GM12873 (cell line): ENCODE measurements around the gene OSR1.

Source experiments
- CTCF ChIP-seq: IDR thresholded peaks from 2 replicates; pipeline ENCODE4 v1.5.1; 2012; ENCODE audit warnings: low read depth, mild to moderate bottlenecking, moderate library complexity, low read length, control low read depth; ENCODE audit not compliant: insufficient read depth; ENCODE audit errors: missing control alignments

The OSR1 gene

DNA sequence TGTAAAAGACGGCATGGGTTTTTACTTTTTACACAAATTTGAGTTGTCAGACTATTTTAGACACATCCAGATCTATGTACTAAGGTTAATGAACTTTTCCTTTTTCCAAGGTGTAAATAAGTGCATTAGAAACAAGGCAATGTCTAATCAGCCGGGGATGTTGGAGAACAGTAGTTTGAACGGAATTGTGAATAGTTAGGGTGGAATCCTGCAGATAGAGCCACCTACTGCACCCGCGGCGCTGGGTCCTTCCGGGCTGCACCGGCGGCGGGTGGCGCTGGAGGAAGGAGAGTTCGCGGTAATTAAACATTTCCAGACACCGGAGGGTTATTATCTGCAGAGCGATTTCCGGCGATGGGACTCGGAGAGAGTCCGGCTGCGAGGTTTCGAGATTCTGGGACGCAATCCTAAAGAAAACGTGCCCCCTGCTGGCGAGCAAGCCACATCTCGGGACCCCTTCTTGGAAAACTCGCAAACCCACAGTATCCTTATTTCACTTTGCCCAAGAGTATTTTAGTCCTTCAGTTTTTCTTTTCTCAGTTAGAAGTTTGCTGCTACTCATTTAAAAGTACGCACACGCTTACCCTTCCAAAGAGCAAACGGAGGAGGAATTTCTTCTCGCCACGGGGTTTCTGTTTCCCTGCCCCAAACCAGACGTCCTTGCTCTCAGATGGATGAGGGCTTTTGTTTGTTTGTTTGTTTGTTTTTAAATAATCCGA lies 4.5 kb upstream of the OSR1 start:
- peak; percentile 67 for TF ChIP-seq CTCF

GRCh38 chr2:19362094-19362754 lies 3.8 kb upstream of the OSR1 start:
- no peak for TF ChIP-seq CTCF

DNA sequence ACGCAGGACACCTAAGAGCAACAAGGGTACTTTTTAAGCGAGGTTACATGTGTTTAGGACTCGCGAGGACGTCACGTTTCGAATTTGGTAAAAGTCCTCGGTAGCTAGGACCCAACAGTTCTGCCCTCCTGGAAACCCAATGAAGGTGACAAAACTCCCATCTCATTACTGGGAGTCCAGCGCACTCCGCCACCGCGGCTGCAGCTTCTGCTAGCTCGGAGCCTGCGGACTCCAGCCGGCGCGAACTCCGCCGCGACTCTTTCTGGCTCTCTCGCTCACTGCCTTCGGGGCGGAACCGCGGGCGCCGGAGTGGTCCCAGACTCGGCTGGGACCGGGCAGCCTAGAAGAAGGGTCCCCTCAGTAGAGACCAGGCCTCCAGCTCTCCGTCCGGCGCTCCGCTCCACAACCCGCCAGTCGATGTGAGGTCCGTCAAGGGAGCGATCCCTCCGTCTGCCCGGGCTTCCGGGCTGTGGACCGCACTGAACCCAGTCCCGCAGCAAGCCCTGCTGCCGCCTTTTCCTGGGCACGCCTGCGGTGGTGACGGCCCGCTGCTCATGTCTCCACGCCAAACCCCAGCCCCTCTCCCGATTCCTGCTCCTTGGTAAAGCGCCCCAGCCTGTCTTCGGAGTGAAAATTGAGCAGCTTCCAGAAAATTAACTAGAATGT lies 3.0 kb upstream of the OSR1 start:
- TF ChIP-seq CTCF = no peak

DNA sequence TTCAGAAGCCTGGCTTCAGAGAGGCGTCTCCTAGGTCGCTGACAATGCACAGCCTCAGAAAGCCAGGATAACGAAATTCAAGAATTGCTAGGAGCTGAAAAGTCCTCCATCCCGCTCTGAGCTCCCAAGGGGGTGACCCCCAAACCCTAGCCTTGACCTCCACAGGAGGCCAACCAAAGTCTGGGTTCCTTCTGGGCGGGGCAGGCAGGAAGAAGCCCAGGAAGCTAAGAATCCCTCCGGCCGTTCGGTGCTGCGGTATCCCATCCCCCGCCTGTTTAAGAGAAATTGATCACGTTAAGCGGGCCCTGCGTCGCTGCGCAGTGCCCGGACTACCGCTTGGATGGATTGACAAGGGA lies 2.5 kb upstream of the OSR1 start:
- no peak for TF ChIP-seq CTCF

- no peak for TF ChIP-seq CTCF
These were observed 2.0 kb upstream of the OSR1 start for GRCh38 chr2:19360266-19360965.

DNA sequence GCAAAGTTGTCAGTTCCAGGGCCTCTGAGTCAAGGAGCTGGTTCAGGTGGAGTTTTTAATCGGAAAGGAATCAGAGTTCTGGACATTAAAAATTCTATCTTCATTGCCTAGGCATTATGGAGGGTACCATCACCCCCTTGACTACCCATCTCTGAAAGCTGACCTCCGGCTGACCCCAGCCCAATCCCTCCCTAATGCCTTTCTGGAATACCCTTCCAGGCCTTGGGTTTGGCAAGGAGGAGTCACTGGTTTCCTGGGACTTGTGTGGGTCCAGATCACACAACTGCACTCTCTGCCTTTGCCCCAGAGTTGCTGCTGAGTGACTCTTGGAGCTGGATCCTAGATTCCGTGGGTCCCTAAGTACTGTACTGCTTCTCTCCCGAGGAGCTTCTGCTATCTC lies 1.0 kb upstream of the OSR1 start:
- no peak for TF ChIP-seq CTCF

GRCh38 chr2:19359021-19359357 lies 566 bp upstream of the OSR1 start:
- TF ChIP-seq CTCF = no peak
